Chondrocyte (in vitro differentiated cells): Measurements from ENCODE around the gene CDHR4. TPM values are rescaled to one million over a fixed set of nuclear protein-coding genes. Genes with fewer than 3 reads are reported as not detected.
A peak's percentile ranks its signal among the peaks of the same experiment; 100 is the strongest.
"Not testable (repeated sequence)": the region's sequence is repeated elsewhere in the genome, so short reads cannot be mapped to it uniquely, and the experiment has no call there.

ENCODE experiments used
- DNase-seq: peaks from one replicate; pipeline ENCODE4 v3.0.0; 2021; ENCODE audit warnings: mixed read lengths, low spot score
- H3K27ac Mint-ChIP-seq: one replicate; pipeline ENCODE4 v1.8.0; 2021; ENCODE audit warnings: mild to moderate bottlenecking, moderate library complexity, mixed read lengths; ENCODE audit not compliant: unreplicated experiment
- H3K27me3 Mint-ChIP-seq: 2 replicates; pipeline ENCODE4 v1.8.0; 2021; ENCODE audit warnings: low read depth, mixed read lengths
- H3K36me3 Mint-ChIP-seq: 2 replicates; pipeline ENCODE4 v1.8.0; 2021; ENCODE audit warnings: low read depth, mixed read lengths
- H3K4me1 Mint-ChIP-seq: 2 replicates; pipeline ENCODE4 v1.8.0; 2021; ENCODE audit warnings: low read depth, mild to moderate bottlenecking, mixed read lengths
- H3K4me3 Mint-ChIP-seq: one replicate; pipeline ENCODE4 v1.8.0; 2021; ENCODE audit warnings: mild to moderate bottlenecking, moderate library complexity, mixed read lengths; ENCODE audit not compliant: unreplicated experiment
- H3K9me3 Mint-ChIP-seq: 2 replicates; pipeline ENCODE4 v1.8.0; 2021; ENCODE audit warnings: low read depth, mixed read lengths
- CTCF ChIP-seq: fragments of 200-600 bp; sonication (generic); IDR thresholded peaks from 2 replicates; pipeline ENCODE4 v1.5.0; 2021; ENCODE audit warnings: antibody characterized with exemption, mild to moderate bottlenecking, moderate library complexity
- total RNA-seq: library from RNA; stranded (reverse); gene quantifications from 3 replicates; pipeline ENCODE4 v1.2.1, GENCODE V29; 2021

Gene CDHR4
- total RNA-seq, 1 donor from 2014 or later = not detected

- Mint-ChIP-seq H3K9me3 (no peaks in the 10 kb centered on the region), H3K27me3 (no peaks in the 10 kb centered on the region), H3K27ac (no peak overlapping the region), H3K4me3 (no peak overlapping the region), H3K4me1 (peaks cover 39% of the 10 kb centered on the region), H3K36me3 (peaks cover 5% of the 10 kb centered on the region)
- no peak for TF ChIP-seq CTCF
- DNase-seq = no peak
These were observed 18.1 kb downstream of the CDHR4 start for GRCh38 chr3:49781415-49782199.

GRCh38 chr3:49780975-49781365, 18.7 kb downstream of the CDHR4 start:
- DNase-seq = peak; percentile 5
- not testable (repeated sequence) for H3K27me3 Mint-ChIP-seq, H3K36me3 Mint-ChIP-seq, H3K4me3 Mint-ChIP-seq, H3K9me3 Mint-ChIP-seq
- peaks cover 38% of the 10 kb centered on the region for H3K4me1 Mint-ChIP-seq
- H3K27ac Mint-ChIP-seq = peak overlapping the region; percentile 32

GRCh38 chr3:49780080-49780974, 19.3 kb downstream of the CDHR4 start:
- DNase-seq = no peak
- Mint-ChIP-seq H3K9me3 (no peaks in the 10 kb centered on the region), H3K27ac (peak overlapping the region; percentile 50), H3K4me3 (no peak overlapping the region), H3K4me1 (peaks cover 32% of the 10 kb centered on the region), H3K36me3 (peaks cover 3% of the 10 kb centered on the region), H3K27me3 (no peaks in the 10 kb centered on the region)
- no peak for TF ChIP-seq CTCF

GRCh38 chr3:49779358-49780079, 20.2 kb downstream of the CDHR4 start:
- Mint-ChIP-seq H3K27me3 (no peaks in the 10 kb centered on the region), H3K9me3 (no peaks in the 10 kb centered on the region), H3K4me1 (peaks cover 24% of the 10 kb centered on the region), H3K4me3 (no peak overlapping the region), H3K27ac (no peak overlapping the region), H3K36me3 (peaks cover 3% of the 10 kb centered on the region)
- no peak for TF ChIP-seq CTCF
- peak; percentile 19 for DNase-seq

GRCh38 chr3:49776101-49776500, 23.6 kb downstream of the CDHR4 start:
- not testable (repeated sequence) for DNase-seq, H3K27me3 Mint-ChIP-seq, H3K9me3 Mint-ChIP-seq, H3K36me3 Mint-ChIP-seq, H3K27ac Mint-ChIP-seq, H3K4me3 Mint-ChIP-seq
- peaks cover 16% of the 10 kb centered on the region for H3K4me1 Mint-ChIP-seq

GRCh38 chr3:49775538-49775937, 24.1 kb downstream of the CDHR4 start:
- DNase-seq = peak; percentile 36
- Mint-ChIP-seq H3K4me3 (no peak overlapping the region), H3K36me3 (peaks cover 2% of the 10 kb centered on the region), H3K9me3 (no peaks in the 10 kb centered on the region), H3K27ac (no peak overlapping the region), H3K4me1 (peaks cover 17% of the 10 kb centered on the region), H3K27me3 (no peaks in the 10 kb centered on the region)
- TF ChIP-seq CTCF = no peak
